ENCODE data around the gene SUSD1. TPM values are rescaled to one million over a fixed set of nuclear protein-coding genes. Genes with fewer than 3 reads are reported as not detected.

SUSD1 gene
- total RNA-seq, 2 donors from 2014 or later: 7.8 to 7.9 TPM

DNA sequence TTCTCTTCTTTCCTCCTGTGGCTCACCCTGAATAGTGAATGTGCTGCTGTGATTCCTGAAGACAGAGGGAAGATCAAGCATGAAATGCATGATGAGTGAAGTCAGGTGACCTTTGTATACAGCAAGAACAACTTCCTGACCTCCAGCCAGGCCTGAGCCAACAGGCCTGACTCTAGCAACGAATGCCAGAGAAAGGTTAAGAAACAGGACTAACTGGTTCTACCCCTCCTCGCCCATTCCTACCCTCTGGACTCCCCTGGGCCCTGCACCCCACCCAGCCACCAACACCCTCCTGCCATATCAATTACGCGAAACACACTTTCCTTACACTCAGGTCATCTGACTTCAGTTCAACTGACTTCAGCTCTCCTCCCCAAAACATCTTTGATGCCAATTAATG lies 4.9 kb downstream of the SUSD1 start:
- no peak overlapping the region for H3K4me3 ChIP-seq
- 20 to 23% methylated on average over 4 of the region's 4 CpGs for WGBS, 2 donors
- ATAC-seq (peak; percentile 43), DNase-seq (peak; percentile 23 to 65 (median 56))
- no peaks in the 10 kb centered on the region for H3K36me3 ChIP-seq (replicated peaks in 1 of 2; ENCODE audit: insufficient read depth in 1 of 2, low read depth in 2 of 2)
- TF ChIP-seq, protein P1, sequence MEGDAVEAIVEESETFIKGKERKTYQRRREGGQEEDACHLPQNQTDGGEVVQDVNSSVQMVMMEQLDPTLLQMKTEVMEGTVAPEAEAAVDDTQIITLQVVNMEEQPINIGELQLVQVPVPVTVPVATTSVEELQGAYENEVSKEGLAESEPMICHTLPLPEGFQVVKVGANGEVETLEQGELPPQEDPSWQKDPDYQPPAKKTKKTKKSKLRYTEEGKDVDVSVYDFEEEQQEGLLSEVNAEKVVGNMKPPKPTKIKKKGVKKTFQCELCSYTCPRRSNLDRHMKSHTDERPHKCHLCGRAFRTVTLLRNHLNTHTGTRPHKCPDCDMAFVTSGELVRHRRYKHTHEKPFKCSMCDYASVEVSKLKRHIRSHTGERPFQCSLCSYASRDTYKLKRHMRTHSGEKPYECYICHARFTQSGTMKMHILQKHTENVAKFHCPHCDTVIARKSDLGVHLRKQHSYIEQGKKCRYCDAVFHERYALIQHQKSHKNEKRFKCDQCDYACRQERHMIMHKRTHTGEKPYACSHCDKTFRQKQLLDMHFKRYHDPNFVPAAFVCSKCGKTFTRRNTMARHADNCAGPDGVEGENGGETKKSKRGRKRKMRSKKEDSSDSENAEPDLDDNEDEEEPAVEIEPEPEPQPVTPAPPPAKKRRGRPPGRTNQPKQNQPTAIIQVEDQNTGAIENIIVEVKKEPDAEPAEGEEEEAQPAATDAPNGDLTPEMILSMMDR (IDR thresholded peaks at IDR 0.05): no peak
- no peak for TF ChIP-seq POLR2A (IDR thresholded peaks at IDR 0.05)
- peaks cover 23% of the 10 kb centered on the region for H3K4me1 ChIP-seq
- intact Hi-C loops (cut with DNase I): no loop called here
- H3K27me3 ChIP-seq: no peaks in the 10 kb centered on the region
- no peak overlapping the region for H3K27ac ChIP-seq
- H3K9me3 ChIP-seq: no peaks in the 10 kb centered on the region

- no peak overlapping the region for H3K4me3 ChIP-seq
- intact Hi-C loops (cut with DNase I): no loop called here
- peaks cover 22% of the 10 kb centered on the region for H3K4me1 ChIP-seq
- ATAC-seq (no peak), DNase-seq (no peak)
- H3K27me3 ChIP-seq: no peaks in the 10 kb centered on the region
- 84 to 87% methylated on average over 6 of the region's 6 CpGs for WGBS, 2 donors
- TF ChIP-seq POLR2A (IDR thresholded peaks at IDR 0.05): no peak
- TF ChIP-seq, protein P1 (IDR thresholded peaks at IDR 0.05): no peak
- no peak overlapping the region for H3K27ac ChIP-seq
- H3K9me3 ChIP-seq: no peaks in the 10 kb centered on the region
- no peaks in the 10 kb centered on the region for H3K36me3 ChIP-seq (replicated peaks in 1 of 2; ENCODE audit: insufficient read depth in 1 of 2, low read depth in 2 of 2)
Measured at GRCh38 chr9:112169368-112169767, 5.7 kb downstream of the SUSD1 start.

- no peak overlapping the region for H3K4me3 ChIP-seq
- H3K27ac ChIP-seq: no peak overlapping the region
- H3K4me1 ChIP-seq: peaks cover 15% of the 10 kb centered on the region
- 88 to 92% methylated on average over 3 of the region's 3 CpGs for WGBS, 2 donors
- H3K36me3 ChIP-seq (replicated peaks in 1 of 2; ENCODE audit: insufficient read depth in 1 of 2, low read depth in 2 of 2): no peaks in the 10 kb centered on the region
- no peak for TF ChIP-seq POLR2A (IDR thresholded peaks at IDR 0.05)
- TF ChIP-seq, protein P1 (IDR thresholded peaks at IDR 0.05): no peak
- intact Hi-C loops (cut with DNase I): no loop called here
- no peak for DNase-seq
- no peak for ATAC-seq
- no peaks in the 10 kb centered on the region for H3K9me3 ChIP-seq
- H3K27me3 ChIP-seq: no peaks in the 10 kb centered on the region
Measured at GRCh38 chr9:112168197-112168596, 6.9 kb downstream of the SUSD1 start.

DNA sequence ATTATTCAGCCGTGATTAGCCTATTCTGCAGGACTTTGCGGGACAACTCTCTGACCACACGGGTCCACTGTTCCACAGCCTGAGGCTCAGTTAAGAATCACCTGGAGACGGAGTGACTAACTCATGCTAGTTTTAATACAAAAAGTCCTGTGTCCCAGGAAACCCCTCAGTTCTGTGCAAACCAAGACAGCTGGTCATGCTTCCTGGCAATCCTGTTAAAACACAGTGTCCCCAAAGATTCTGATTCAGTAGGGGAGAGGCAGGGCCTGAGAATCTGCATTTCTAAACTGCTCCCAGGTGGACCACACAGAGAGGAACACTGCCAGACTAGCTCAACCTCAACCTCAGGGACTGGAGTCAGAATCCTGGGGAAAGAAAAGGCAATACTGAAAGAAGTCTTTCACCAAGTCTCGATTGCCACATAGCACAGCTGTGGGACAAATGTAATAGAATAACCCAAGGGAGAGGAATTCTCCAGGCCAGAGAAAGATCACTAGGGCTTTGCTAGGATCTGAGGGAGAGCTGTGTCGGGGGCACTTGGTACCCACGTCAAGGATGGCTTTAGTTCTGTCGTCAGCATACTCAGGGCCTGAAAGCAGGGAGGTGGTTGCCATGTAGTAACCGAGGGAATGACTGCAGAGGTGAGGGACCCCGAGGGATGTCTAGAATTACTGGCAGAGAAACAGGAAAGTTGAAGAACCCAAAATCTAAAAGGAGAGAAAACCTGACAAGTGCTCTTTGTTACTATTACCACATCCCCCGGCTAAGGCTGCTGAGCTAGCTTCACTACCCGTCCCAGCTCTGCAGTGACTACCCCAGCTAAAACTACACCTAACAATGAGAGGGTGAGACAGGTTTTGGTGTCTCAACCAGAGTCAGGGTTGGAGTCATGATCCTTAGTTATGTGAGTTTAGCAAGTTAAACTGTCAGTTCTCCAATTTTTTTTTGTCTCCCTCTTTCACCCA lies 8.6 kb downstream of the SUSD1 start:
- Histone ChIP-seq H3K27ac (no peak overlapping the region), H3K4me1 (peaks cover 15% of the 10 kb centered on the region), H3K36me3 (replicated peaks in 1 of 2; ENCODE audit: insufficient read depth in 1 of 2, low read depth in 2 of 2) (no peaks in the 10 kb centered on the region), H3K9me3 (no peaks in the 10 kb centered on the region), H3K4me3 (no peak overlapping the region), H3K27me3 (no peaks in the 10 kb centered on the region)
- DNase-seq: peak in 3 of 4 donors; percentile 29 to 44 (median 33)
- intact Hi-C loops (cut with DNase I): no loop called here
- 74 to 84% methylated on average over 12 of the region's 12 CpGs for WGBS, 2 donors
- TF ChIP-seq, protein P1 (IDR thresholded peaks at IDR 0.05): peak in 3 of 7 experiments; percentile 9 to 34 (median 28)
- TF ChIP-seq POLR2A (IDR thresholded peaks at IDR 0.05): no peak
- ATAC-seq: peak; percentile 27

All from body of pancreas (tissue), 4 donors.